HG03060 (cell line): ENCODE measurements around the gene CATSPERB.
"Not testable (repeated sequence)": the region's sequence is repeated elsewhere in the genome, so short reads cannot be mapped to it uniquely, and the experiment has no call there.

Experiments
- ATAC-seq: cut with Tn5 transposase; IDR thresholded peaks from one replicate; pipeline ENCODE4 v1.9.1; 2021; ENCODE audit warnings: low read depth, moderate number of reproducible peaks; ENCODE audit not compliant: unreplicated experiment

Gene CATSPERB

DNA sequence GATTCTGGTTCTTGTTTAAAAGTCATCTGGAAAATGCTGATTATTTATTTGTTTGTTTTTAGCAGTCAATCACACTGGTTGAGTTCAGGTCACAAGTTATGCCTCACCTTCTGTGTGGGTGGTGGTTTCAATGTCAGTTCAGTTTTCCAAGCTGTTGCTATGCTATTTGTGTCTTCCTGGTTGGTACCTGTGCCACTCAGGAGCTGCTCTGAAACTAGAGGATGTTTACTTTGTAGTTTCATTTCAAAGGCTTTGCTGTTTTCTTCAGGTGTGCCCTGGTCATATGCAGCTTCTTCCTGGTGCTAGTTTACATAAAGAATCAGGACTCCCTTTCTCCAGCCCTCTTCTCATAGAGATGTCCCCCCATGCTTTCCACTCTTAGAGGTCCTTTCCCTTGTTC, 146.0 kb downstream of the CATSPERB start:
- ATAC-seq: no peak

DNA sequence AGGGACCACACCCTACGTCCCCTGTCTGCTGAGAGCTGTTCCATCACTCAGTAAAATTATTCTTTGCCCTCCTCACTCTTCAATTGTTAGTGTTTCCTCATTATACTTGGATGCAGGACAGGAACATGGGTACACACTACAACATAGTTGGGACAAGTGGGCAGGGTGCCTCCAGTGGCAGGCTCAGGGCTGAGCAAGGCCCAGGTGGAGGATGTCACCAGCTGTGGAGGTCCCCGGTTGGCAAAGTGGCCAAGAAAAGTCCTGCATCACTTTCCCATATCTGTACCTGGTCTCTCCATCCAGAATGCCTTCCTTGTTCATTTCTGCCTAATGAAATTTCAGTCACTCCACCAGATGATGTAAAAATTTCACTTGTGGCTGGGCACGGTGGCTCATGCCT, 149.1 kb downstream of the CATSPERB start:
- ATAC-seq: no peak

DNA sequence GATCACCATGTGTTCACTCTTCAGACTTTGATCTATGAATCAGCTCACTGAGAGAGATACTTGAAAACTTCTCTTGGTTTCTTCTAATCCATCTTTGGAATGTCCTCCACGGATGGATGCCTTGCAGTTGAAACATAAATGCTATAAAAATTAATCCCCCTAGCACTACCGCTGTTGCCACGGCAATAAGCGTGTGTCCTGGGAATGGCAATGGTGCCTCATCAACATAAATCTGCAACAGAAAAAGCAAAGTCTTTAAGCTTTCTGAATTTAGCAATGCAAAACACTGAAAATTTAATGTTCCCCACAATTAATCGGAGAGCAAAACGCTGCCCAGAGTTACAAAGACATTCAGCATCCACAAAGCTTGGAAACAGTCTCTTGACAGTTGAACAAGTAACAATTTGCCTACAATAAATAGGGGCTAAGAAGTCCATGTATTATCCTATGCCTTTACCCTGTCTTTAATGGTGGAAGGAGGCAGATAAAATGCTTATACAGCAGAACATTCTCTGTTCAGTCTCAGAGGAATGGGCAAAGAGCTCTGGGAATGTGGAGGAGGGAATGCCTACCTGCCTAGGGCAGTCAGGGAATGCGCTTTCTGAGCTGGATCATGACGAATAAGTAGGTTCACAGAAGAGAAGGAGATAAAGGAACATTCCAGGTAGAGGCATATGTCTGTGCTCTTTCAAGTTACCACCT, 150.9 kb downstream of the CATSPERB start:
- no peak for ATAC-seq

DNA sequence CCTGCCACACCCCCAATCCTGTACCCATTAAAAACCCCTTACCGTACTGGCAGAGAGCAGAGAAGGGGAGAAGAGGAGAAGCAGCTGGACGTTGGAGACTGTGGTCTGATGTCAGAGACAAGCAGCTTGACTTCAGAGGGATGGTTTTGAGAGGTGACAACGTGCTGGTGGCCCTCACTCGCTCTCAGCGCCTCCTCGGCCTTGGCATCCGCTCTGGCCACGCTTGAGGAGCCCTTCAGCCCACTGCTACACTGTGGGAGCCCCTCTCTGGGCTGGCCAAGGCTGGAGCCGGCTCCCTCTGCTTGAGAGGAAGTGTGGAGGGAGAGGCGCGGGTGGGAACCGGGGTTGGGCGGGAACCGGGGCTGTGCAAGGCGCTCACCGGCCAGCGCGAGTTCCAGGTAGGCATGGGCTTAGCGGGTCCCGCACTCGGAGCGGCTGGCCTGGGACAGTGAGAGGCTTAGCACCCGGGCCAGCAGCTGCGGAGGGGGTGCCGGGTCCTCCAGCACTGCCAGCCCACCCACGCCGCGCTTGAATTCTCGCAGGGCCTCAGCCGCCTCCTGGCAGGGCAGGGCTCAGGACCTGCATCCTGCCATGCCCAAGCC, 154.2 kb downstream of the CATSPERB start:
- no peak for ATAC-seq

DNA sequence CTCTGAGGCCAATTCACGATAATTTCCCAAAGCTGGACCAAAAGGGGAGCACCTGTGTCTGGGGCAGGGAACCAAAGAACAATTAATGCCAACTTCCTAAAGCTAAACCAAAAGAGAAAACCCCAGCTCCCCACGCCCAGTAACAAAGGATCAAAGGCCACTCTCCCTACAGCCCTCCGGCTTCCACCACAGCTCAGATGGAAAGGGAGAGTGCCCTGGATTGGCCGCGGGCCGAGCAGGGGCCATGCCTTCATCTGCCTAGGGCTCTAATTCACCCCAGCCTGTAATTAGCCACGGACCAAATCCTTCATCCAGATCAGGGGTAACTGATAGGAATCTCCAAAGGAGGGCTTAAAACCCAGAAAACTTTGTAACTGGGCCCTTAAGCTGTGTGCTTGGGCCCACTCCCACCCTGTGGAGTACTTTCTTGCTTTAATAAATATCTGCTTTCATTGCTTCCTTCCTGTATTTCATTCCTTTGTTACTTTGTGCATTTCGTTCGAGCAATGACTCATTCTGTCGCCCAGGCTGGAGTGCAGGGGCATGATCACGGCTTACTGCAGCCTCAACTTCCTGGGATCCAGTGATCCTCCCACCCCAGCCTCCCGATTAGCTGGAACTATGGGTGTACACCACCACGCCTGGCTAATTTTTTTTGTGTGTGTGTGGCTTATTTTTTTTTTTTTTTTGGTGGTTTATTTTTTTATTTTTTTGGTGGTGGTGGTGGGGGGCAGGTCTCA, 156.2 kb downstream of the CATSPERB start:
- ATAC-seq: no peak

DNA sequence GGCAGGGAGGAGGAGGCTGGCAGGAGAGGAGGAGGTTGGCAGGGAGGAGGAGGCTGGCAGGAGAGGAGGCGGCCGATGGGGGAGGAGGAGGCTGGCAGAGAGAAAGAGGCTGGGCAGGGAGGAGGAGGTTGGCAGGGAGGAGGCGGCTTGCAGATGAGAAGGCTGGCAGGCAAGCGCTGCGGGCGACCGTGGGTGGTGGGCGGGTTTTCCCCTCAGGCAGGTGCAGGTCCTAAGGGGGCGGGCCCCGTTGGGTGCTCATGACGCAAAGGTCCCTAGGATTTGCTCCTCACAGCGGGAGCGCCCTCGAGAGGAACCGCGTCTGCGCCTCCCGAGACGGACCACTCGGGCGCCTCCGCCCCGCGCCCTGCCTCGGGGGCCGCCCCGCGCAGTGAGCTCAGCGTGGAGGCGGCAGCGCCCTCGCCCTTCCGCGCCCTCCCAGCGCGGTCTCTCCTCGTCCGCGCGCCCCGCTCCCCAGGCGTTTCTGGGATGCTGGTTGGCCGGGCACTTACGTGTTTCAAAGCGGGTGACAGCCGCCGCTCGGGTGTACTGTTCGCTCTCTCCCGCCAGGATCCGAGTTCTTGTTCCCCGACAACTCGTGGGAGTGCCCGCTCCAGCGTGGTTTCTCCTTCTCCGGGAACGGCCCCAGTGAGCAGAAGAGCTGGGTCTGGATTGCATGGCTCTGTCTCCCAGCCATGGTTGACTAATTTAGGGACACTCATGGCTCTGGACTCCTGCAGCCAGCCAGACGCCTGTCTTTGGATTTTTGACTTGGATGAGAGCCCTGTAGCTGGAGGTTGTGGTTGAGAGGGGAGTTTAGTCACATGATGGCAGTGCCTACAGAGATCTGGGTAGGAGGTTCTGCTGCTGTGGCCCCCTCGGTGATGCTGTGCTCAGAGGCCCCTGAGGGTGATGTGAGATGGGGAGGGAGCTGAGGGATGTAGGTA, 157.7 kb downstream of the CATSPERB start:
- ATAC-seq: no peak

DNA sequence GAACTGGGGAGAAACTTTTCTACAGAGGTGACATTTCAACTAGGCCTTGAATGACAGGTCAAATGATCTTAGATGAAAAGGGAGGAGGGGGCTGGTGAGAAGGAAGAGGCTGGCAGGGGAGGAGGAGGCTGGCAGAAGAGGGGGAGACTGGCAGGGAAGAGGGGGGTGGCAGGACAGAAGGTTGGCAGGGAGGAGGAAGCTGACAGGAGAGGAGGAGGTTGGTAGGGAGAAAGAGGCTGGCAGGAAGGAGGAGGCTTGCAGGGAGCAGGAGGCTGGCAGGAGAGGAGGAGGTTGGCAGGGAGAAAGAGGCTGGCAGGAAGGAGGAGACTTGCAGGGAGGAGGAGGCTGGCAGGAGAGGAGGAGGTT, 158.4 kb downstream of the CATSPERB start:
- ATAC-seq: no peak

DNA sequence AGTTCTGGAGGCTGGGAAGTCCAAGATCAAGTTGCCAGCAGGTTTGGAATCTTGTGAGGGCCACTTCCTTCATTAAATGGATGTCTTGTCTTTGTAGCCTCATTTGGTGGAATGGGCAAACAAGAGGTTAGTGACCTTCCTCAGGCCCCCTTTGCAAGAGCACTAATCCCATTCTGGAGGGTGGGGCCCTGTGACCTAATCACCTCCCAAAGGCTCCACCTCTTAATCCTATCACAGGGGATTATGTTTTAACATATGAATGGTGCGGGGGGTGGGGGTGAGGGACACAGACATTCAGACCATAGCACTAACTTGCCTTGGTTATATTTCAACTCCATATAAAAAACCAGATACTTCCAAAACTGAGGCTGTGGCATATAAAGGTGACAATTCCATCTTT, 161.9 kb downstream of the CATSPERB start:
- ATAC-seq: no peak

DNA sequence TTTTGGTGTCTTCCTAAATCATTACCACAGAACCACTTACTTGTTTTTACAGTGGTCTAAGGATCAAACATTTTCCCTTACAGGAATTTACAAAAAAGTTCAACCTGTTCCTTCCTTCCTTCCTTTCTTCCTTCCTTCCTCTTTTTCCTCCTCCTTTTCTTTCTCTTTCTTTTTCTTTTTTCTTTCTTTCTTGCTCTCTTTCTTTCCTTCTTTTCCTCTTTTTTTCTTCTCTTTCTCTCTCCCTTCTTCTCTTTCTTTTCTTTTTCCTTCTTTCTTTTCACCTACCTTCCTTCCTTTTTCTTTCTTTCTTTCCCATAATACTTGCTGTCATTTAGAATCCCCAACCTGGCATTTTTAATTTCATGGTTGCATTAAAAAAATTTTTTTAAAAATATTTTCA, 162.6 kb downstream of the CATSPERB start:
- ATAC-seq: no peak

DNA sequence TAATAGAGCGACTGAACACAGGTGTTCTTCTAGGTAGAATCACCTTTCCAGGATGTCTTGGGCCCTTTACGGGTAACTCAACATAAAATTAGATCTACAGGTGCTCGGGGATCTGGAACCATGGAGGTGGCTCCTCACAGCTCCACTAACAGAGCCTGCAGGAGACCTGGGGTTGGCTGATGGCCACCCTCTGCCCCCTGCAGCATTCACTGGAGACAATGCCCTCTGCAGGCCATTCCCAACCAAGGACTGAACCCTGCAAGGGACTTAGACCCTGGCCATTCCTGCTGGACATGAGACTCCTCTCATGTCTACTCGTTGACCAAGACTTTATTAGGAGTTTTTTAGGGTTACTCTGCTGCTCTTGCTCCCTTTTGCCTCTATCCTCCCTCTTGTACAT, 163.3 kb downstream of the CATSPERB start:
- ATAC-seq: no peak

DNA sequence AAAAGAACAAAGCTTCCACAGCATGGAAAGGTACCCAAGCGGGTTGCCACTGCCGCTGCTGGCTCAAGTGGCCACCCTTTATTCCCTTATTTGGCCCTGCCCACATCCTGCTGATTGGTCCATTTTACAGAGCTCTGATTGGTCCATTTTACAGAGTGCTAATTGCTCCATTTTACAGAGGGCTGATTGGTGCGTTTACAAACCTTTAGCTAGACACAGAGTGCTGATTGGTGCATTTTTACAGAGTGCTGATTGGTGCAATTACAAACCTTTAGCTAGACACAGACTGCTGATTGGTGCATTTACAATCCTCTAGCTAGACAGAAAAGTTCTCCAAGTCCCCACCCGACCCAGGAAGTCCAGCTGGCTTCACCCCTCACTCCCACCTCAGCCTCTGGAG, 164.1 kb downstream of the CATSPERB start:
- ATAC-seq: not testable (repeated sequence)

DNA sequence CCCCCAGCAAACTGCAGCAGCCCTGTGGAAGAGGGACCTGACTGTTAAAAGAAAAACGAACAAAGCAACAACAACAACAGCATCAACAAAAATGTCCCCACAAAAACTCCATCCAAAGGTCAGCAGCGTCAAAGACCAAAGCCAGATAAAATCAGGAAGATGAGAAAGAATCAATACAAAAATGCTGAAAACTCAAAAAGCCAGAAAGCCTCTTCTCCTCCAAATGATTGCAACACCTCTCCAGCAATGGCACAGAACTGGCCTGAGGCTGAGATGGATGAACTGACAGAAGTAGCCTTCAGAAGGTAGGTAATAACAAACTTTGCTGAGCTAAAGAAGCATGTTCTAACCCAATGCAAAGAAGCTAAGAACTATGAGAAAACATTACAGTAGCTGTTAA, 176.4 kb downstream of the CATSPERB start:
- ATAC-seq: no peak

DNA sequence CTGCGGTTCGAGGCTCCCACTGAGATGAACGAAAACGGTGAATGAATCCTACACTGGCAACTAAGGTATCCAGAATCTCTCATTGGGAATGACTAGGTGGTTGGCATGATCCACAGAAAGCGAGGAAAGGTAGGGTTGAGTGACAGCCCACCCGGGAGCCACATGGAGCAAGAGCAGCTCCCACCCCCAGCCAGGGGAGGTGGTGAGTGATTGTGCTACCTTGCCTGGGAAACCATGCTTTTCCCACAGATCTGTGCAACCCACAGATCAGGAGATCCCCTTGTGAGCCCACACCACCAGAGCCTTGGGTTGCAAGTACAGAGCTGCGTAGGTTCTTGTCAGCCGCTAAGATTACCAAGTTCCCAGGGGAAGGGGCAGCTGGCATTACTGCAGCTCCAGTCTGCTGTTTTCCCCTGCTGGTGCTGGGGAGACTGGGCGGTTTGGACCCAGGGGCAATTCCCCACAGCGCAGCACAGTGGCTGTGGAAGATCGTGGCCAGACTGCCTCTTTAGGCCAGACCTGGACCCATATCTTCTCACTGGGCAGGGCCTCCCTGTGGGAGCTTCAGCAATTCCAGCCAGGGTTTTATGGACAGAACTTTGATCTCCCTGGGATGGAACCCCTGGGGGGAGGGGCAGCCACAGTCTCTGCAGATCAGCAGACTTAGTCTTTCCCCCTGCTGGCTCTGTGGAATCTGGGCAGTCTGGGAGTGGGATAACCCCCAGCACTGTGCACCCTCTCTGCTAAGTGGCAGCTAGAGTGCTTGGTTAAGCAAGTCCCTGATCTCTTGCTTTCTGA, 177.2 kb downstream of the CATSPERB start:
- no peak for ATAC-seq

DNA sequence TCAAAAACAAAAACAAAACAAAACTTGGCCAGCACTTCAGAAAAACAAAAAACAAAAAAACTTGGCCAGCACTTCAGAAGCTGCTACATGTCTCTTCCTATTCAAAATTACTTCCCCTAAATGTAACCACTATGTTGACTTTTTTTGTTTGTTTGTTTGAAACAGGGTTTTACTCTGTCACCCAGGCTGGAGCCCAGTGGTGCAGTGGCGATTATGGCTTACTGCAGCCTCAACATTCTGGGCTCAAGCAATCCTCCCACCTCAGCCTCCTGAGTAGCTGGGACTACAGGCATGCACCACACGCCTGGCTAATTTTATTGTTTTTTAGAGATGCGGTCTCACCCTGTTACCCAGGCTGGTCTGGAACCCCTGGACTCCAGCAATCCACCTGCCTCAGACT, 183.8 kb downstream of the CATSPERB start:
- ATAC-seq: no peak

DNA sequence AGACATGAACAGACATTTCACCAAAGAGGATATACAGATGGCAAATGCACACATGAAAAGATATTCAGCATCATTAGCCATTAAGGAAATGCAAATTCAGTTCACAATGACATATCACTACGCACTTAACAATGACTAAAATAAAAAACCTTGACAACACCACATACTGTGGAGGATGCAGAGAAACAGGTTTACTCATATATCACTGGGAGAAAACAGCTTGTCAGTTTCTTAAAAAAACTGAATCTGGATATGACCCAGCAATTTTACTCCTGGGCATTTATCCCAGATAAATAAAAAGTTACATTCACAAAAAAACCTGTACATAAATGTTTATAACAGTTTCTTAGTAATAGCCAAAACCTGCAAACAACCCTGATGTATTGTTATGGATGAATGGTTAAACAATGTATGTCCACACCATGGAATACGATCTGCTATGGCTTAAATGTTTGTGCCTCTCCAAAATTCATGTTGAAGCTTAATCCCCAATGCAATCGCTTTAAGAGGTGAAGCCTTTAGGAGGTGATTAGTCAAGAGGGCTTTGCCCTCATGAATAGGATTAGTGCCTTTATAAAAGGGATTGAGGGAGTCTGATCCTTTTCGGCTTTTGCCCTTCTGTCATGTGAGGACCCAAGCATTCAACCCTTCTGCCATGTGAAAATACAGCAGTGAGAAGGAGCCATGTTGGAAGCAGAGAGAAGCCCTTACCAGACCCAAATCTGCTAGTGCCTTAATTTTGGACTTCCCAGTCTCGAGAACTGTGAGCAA, 185.8 kb downstream of the CATSPERB start:
- no peak for ATAC-seq

DNA sequence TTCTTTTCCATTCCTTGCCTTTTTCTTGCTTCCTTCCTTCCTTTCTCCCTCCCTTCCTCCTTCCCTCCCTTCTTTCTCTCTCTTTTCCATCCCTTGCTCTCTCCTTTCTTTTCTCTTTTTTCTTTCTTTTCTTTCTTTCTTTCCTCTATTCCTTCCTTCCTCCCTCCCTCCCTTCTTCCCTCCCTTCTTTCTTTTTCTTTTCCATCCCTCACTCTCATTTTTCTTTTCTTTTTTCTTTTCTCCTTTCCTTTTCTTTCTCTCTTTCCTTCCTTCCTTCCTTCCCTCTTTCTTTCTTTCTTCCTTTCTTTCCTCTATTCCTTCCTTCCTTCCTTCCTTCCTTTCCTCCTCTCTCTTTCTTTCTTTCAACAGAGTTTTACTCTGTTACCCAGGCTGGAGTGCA, 186.7 kb downstream of the CATSPERB start:
- no peak for ATAC-seq

DNA sequence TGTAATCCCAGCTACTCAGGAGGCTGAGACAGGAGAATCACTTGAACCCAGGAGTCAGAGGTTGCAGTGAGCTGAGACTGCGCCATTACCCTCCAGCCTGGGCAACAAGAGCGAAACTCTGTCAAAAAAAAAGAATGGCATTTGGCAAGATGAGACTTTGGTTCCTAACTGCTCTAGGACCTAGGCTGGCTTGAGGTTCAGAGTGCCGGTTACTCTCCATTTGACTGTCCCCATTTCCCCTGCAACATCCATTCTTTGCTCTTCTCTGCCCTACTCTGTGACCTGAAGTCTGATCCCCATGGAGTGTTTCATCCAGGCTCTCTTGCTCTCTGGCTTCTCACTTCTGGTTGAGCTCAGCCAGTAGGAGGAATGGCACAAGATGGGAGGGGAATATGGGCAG, 195.6 kb downstream of the CATSPERB start:
- no peak for ATAC-seq

DNA sequence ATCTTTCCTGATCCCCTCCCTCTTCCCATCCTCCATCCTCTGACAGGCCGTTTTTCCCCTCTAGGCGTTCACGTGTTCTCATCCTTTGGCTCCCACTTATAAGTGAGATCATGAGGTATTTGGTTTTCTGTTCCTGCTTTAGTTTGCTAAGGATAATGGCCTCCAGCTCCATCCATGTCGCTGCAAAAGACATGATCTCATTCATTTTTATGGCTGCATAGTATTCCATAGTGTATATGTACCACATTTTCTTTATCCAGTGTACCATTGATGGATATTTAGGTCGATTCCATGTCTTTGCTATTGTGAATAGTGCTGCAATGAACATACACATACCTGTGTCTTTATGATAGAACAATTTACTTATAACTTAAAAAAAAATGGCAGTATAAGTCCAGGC, 197.8 kb downstream of the CATSPERB start:
- not testable (repeated sequence) for ATAC-seq

DNA sequence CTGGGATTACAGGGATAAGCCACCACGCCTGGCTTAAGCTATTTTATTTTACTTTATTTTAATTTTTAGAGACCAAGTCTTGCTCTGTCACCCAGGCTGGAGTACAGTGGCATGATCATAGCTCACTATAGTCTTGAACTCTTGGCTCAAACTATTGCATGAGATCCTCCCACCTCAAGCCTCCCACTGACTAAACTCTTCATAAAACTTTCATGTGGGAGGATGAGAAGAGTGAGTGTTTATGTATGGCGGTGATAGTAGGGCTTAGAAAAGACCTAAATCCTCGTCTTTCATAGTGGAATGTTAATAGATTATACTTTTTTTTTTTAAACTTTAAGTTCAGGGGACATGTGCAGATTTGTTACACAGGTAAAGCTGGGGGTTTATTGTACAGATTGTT, 198.3 kb downstream of the CATSPERB start:
- no peak for ATAC-seq
